NCI-H510A (cell line): Measurements from ENCODE around the gene TSC22D3.
"Not testable (repeated sequence)": the region's sequence is repeated elsewhere in the genome, so short reads cannot be mapped to it uniquely, and the experiment has no call there.

ENCODE experiments used
- DNase-seq: peaks from one replicate; lab custom pipeline; 2025; lab: John Stamatoyannopoulos, UW

The TSC22D3 gene

DNA sequence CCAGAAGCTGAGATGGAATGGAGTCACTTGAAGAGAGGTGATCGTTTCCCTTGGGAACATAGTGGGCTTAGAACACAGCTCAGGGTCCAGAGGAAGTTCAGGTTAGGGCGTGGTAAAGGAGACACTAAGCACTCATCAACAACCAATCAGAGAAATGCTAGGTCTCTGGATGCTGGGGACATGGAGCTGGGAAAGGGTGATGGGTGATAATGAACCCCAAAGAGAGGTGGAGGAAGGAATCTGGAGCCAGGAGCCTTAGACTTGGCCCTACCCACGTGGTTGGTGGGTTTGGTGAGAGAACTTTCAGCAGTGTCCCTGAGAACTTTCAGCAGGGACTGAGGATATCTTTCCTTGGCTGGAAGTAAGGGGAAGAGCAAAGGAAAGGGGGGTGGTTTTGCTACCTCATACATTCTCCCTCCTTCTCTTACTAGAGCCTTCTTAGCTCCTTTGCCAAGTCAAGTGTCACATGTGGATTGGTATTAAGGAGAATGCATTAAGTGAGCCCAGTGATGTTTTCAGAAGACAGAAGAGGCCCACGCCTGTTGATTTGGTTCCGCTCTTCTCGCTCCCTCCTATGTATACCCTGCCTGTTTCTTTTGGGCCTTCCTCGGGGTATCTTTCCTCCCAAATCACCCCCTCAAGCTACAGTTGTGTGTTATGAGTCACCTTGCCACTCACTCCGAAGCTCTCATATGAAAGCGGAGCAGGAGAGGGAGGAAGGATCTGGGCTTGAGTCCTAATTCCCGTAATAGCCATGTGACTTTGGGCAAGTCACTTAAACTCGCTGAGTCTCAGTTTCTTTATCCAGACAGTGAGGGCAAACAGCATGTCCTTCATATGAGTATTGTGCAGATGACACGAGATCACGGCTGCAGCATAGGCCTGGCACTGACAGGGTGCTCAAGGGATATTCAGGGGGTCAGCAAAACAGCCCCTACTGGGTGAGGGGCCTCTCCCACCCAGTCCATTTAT is 63.1 kb downstream of the TSC22D3 start:
- DNase-seq: no peak

DNA sequence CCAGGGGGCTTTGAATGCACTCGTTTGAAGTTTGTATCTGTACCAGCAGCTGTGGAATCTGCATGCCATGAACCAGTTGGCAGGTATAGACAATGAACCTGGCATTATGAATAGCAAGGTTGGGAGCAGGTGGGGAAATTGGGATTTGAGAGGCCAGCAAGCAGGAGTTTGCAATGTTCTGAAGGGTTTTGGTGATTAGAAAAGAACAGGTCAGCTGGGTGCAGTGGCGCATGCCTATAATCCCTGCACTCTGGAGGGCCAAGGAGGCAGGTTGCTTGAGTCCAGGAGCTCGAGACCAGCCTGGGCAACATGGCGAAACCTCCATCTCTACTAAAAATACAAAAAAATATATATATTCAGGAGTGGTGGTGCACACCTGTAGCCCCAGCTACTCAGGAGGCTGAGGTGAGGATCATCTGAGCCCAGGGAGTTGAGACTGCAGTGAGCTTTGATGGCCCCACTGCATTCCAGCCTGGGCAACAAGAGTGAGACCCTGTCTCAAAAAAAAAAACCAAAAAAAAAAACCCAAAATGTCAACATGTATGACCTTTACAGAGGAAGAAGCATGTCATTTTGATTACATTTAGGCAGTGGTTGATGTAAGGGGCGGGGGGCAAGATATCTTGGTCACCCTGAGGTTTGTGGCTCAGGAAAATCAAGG is 63.9 kb downstream of the TSC22D3 start:
- no peak for DNase-seq

DNA sequence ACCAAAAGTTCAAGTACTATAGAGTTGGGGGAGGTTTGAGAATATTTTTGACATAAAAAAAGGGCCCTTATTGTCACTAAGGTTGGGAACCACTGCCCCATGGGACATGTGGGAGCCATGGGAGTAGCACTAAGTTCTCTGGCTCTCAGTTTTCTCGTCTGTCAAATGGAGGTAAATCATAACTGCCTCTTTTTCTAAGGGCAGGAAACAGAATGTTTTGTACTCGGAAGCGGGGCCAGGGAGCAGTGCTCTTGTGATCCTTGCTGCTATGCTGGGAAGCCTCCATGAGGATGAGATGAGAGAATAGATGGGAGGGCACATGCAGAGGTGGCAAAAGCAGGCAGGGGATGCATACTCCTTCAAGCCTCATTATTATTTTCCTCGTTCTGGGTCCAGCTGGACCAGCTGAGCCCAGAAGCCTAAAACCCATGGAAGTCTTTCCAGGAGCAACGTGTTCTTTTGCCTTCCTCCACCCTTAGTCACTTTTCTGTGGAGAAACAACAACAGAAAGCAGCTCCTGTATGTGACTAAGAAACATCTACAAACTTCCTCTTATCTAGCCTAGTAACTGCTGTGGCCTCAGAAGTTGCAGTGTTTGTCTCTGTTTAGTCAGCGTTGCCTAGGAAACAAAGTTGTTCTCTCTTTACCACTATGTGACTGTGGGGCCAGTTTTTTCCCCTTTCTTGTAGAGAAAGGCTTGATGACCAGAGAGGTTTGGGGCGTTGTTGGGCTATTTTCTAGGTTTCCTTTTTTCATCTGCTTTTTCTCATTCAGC is 64.8 kb downstream of the TSC22D3 start:
- DNase-seq: no peak

DNA sequence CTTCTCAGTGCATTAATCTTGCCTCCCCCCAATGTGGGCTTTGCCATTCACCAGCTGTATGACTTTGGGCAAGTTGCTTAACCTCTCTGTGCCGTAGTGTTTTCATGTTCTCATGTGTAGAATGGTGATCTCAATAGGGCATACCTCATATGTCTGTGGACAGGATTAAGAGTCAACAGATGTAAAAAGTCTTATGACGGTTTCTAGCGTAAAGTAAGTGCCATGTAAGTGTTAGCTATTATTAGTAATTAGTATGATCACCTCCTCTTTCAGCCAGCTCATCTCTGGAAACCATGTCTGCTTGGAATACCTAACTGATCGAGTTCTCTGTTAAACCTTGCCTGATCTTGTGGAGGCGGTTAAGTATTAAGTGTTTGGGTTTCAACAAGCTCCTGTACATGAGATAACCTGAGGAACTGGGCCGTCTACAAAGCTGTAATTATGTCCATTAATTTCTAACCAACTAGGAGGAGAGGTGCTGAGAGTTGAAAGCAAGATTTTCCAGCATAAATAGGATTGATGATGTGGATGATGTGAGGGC is 66.3 kb downstream of the TSC22D3 start:
- DNase-seq: no peak

DNA sequence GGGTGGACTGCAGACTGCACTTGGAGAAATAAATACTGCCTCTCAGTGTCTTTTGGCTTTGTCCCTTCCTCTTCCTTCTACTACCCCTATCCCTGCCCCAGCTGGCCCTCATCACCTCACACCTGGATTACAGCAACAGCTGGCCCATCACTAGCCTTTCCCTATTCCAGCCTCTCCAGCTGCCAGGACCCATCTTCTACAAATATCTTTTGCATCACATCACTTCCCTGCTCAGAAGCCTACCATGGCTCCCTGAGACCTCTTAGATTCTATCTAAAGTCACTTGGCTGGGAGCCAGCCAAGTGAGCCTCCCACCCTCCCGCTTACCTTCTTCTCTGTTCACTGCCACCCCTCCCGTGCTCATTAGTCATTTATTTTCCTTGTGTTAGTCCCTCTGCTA is 66.8 kb downstream of the TSC22D3 start:
- no peak for DNase-seq

DNA sequence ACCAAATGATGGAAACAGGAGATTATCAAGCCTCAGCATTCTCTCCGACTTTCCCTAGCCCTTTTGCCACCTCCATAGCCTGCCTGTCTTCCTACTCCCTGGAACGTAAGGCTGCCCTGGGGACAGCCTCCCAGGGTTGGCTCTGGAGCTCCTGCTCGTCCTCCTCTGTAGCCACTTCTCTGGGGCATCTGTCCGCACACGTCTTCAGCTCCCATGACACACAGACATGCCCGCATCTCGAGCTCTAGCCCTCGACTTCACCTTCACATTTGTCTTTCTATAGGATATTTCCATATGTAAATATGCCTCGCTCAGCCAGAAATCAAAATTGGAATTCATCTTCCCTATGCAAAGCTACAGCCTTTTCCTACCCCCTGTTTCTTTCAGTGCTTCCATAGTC is 67.7 kb downstream of the TSC22D3 start:
- no peak for DNase-seq

DNA sequence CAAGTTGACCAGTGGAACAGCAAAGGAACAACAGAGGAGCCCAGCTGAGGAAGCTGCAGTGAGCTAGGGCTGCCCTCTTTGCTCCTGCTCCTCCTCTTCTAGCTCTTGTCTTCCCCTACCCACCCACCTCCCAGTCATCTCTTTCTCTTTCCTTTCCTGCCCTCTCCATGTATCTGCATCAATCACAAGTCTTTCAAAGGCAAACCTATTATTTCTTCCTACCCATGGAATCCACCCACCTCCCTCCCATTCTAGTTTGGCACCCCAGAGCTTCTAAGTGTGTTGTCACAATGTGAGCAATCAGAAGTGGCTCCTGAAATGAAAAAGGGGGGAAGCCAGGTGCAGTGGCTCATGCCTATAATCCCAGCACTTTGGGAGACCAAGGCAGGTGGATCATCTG is 69.3 kb downstream of the TSC22D3 start:
- no peak for DNase-seq

DNA sequence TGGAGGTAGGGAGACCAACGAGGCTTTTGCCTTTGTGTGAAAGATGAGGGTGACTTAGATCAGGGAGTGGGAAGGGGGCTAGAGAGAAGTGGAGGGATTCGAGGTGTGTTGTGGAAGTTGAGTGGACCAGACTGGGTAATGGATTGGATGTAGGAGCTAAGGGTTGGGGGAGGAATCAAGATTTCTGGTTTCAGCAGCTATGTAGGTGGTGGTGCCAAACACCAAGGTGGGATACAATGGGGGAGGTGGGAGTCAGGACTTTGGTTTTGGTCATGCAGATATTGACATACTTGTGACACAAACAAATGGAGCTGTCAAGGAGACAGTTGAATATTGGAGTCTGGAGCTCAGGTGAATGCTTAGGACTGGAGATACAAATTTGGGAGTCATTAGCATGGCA is 71.0 kb downstream of the TSC22D3 start:
- no peak for DNase-seq

DNA sequence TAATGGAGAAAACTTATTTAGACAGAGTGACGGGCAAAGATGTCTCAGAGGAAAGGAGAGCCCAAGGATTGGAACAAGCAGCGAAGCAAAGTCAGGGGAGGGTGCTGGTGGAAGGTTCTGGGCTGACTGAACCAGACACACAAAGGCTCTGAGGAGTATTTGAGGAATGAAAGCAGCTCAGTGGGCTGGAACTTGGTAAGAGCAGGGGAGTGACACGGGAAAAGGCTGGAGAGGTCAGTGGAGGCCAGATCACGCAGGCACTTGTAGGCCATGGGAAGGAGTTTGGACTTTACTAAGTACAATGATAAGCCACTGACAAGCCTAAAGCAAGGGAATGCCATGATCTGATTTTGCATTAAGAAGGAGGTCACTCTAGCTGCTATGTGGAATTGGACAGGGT is 71.4 kb downstream of the TSC22D3 start:
- no peak for DNase-seq

DNA sequence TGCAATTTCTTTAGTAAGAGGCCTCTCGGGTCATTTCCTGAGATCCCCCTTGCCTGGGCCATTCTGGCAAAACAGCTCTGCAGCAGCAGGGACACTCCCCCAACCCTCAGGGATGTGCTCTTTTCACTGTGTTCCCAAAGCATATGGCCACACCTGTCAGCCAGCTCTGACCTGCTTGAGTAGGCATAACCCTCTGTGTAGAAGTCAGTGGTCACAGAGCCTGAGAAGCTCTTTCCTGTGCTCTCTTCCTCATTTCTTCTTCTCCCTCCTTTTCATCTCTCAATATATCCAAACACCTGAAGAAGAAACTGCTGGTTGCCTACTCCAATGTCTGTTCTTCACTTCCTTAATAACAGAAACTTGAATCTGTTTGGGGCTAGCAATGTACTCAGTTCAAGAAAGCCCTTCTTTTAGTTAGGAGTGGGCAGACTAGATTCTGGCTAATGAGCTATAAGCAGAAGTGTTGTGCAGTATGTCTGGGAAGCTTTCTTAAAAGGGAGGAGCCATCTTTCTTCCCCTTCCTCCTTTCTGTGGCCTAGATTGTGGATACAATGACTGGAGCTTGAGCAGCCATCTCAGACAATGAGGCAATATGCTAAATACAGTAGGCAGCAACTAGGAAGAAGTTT is 74.0 kb downstream of the TSC22D3 start:
- DNase-seq: no peak

DNA sequence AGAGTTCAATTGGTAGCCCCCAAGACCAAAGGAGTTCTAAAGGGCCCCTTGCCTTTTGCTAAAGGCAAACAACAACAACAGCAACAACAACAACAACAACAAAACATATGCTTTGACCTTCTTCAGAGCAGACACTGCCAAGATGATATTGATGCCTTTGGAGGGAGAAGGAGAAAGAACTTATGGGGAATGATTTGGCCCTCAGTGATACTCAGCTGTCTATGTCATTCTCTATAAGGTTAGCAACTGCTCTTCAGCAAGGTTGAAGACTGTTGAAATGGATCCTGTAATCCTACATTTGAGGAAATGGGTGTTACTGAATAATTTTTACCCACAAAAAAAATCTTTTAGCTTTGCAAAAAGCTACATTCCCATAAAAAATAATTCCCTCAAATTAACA is 74.8 kb downstream of the TSC22D3 start:
- DNase-seq: no peak

DNA sequence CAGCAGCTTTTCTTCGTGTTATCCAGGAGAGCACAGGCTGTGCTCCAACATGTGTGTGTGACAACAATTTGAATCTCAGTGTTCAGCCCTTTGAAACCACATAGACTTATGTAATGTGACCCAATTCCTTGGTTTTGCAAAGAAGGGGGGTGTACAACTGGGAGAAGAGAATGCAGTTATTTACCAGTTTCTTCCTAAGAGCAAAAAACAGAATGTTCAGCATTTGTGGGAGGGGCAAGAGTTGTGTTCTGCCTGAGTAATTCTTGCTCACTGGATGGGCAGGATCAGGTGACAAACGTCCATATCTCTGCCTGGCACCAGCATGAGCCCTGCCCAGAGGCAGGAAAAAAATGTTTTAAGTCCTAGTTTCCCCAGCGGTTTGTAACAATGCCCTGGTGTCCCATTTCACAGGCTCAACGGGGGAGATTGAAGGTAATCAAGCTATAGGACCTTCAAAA is 75.2 kb downstream of the TSC22D3 start:
- DNase-seq: no peak

DNA sequence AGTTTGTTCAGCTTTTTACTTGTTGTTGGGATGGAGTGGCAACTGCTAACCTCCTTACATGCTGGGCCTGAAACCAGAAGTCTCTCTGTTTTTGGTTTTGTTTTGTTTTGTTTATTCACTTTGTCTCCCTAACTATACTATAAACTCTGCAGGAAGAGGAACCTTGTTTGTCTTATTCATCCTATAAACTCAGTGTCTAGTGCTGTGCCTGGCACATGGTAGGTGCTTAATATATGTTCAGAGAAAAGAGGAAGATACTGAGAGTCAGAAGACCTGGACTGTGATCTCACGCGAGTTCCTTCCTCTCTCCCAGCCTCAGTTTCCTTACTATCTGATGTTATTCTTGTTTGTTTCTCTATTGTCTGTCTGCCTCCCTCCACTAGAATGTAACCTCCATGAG is 76.0 kb downstream of the TSC22D3 start:
- DNase-seq: no peak

DNA sequence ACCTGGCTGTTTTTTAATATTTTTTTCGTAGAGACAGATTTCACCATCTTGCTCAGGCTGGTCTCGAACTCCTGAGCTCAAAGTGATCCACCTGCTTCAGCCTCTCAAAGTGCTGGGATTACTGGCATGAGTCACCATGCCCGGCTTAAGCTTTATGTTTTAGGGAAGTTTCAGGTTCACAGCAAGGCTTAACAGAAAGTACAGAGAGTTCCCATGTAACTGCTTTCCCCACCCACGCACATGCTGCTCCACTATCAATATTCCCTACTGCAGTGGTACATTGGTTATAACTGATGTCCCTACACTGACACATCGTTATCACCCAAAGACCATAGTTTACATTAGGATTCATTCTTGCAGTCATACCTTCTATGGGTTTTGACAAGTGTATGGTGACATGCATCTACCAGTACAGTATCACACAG is 84.6 kb downstream of the TSC22D3 start:
- no peak for DNase-seq

DNA sequence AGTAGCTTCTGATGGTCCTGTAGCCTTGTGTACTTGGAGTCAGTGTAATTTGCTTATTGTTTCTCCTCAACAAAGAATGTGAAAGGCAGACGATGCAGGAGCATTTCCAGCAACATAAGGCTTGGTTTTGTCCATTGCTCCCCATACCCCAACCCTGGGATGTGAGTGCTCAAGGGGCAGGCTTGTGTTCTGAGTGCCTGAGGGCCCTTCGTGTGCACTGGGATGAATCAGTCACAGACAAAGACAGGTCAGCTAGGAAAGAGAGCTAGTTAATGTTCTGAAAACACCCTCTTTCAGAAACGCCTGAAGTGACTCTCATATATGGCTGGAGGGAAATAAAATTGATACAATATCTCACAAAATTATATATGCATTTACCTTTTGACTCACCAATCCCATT is 88.1 kb downstream of the TSC22D3 start:
- DNase-seq: no peak

DNA sequence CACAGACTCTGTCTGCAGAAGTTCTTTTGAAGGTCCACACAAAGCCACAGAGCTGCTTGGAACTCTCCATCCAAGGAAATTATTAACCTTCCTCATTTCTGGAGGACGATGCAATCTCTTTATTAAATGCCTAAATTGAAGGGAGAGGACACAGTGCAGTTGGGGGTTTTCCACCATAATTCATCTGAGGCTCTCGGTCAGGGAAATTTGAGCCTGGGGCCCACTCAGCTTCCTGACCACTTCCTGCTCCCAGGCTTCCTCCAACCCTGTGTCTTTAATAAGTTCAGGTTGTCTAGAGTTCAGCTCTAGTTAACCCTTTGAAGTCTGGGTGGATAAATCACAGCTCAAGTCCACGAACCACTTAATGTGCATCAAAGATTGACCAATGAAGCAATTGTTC is 88.8 kb downstream of the TSC22D3 start:
- no peak for DNase-seq

DNA sequence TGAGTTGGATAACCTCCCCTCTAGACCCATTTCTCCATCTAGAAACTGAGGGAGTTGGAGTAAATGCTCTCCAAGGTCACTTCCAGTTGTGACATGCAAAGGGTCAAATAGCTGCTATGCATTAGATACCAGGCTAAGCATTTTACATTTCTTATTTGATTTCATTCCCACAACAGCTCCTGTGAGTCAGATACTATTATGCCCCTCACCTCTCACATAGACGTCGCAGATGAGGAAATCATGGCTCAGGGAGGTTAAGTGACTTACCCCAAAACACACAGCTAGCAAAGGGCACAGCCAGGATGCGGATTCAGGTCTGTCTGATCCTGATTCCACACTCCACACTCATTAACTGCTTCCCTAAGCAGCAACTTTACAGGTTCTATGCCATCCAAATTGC is 89.6 kb downstream of the TSC22D3 start:
- DNase-seq: no peak

DNA sequence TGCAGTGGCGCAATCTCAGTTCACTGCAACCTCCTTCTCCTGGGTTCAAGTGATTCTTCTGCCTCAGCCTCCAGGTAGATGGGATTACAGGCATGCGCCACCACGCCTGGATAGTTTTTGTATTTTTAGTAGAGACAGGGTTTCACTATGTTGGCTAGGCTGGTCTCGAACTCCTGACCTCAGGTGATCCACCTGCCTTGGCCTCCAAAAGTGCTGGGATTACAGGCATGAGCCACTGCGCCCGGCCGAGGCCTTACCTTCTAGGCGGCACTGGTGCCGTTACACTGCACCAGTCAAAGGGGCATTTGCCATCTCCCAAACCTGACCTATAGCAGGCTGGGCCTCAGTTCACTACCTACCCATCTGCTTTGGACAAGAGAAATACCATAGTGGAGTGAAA is 90.0 kb downstream of the TSC22D3 start:
- not testable (repeated sequence) for DNase-seq

DNA sequence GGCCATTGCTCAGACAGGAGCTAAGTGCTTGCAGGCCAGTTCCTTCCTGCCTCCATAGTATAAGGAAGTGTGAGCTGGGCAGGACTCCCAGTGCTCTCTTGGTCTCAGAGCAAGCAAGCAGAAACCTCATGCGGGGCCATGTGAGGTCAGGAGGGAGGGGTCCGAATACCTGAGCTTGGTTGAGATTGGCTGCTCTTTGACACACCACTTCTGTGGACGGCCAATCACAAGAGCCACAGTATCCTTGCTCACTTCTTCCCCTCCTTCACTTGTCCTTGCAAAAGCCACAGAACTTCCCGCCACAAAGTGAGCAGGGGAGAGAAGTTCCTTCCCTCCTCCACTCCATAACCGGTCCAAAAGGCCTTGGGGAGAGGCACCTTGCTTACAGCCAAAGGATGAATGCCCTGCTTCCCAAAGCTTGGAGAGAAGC is 90.6 kb downstream of the TSC22D3 start:
- no peak for DNase-seq

DNA sequence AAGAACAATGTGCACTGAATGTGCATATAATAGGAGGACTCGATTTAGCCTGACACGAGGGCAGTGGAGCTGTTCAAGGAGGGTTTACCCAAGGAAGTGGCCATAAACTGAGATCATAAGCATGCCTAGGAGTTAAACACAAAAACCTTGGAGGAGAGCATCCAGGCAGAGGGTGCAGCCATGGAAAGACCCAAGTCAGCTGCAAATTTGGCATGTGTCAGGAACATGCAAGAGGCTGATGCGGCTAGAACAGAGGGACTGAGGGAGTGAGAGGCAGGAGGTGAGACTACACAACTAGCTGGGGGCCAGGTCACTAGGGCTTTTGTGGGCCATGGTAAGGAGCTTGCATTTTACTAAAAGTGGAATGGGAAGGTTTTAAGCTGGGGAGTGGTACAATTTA is 91.7 kb downstream of the TSC22D3 start:
- no peak for DNase-seq

DNA sequence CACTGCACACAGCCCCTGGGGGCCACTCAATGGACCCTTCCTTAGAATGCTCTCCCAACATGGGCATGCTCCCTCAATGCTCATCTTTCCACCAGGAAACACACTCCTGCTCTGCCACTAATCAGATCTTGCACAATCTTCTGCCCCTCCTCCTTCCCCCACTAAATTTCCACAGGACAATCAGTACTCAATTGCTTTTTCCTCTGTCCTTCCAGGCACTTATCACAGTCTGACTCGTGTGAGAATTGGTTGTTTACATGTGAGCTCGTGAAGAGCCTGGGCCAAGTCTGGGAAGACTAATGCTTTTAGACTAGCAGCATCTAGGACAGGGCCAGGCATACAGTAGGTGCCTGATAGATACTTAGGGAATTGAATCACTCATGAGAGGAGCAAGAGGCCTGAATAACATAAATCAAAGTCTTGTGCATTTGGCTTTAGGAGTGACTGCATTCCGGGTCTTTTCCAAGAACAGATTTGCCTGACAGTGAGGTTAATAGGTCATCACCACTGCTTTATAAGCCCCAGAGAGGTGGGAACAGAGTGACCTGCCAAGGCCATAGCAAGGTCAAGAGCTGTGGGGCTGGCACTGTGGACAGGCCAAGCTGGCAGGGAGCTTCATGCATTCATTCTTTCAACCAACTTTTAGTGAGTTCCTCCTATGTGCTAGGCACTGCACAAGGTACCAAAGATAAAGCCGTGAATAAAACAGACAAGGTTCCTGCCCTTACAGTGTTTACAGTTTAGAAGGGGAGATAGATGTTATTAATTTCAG is 92.3 kb downstream of the TSC22D3 start:
- no peak for DNase-seq
